8988T (cell line): Measurements from ENCODE around the gene MPDU1.
A peak's percentile ranks its signal among the peaks of the same experiment; 100 is the strongest.

Experiments used
- DNase-seq: peaks from one replicate; pipeline ENCODE4 v3.0.0; 2011

The MPDU1 gene

DNA sequence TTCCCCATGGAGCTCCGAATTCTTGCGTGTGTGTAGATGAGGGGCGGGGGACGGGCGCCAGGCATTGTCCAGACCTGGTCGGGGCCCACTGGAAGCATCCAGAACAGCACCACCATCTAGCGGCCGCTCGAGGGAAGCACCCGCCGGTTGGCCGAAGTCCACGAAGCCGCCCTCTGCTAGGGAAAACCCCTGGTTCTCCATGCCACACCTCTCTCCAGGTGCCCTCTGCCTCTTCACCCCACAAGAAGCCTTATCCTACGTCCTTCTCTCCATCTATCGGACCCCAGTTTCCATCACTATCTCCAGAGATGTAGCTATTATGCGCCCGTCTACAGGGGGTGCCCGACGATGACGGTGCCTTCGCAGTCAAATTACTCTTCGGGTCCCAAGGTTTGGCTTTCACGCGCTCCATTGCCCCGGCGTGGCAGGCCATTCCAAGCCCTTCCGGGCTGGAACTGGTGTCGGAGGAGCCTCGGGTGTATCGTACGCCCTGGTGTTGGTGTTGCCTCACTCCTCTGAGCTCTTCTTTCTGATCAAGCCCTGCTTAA, 22.6 kb upstream of the MPDU1 start:
- DNase-seq, result peak; percentile 73

DNA sequence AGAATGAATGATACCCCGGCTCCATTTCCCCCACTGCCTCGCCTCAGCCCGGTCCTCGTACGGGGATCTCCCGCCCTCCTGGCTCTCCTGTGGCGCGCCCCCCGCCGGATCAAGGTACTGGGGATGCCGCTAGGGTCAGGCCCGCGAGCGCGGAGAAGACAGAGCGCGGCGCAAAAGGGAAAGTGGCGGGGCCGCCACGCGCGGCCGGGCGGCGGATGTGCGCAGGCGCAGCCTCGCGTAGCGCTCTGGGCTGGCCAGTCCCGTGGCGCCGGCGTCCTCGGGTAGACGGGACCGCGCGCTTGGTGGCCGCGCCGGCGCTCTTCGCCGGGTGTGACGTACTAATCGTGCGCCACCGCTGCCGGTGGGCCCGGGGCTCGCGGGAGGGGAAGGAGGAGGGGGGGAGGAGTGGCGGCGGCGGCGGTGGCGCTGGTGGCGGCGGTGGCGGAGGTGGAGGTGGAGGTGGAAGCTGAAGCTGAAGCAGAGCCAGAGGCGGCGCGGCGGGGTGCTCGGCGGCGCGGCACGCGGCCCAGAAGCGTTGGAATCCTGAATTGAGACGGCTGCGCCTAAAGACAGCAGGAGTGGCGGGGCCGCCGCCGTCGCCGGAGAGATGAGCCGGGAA, 22.0 kb upstream of the MPDU1 start, which contains the start of gene SENP3:
Gene SENP3, plus strand, starts transcription at position 331 of the 619 bp plus-strand sequence. CDS start 1,158 bp downstream, outside the sequence.
- peak; percentile 95 for DNase-seq

DNA sequence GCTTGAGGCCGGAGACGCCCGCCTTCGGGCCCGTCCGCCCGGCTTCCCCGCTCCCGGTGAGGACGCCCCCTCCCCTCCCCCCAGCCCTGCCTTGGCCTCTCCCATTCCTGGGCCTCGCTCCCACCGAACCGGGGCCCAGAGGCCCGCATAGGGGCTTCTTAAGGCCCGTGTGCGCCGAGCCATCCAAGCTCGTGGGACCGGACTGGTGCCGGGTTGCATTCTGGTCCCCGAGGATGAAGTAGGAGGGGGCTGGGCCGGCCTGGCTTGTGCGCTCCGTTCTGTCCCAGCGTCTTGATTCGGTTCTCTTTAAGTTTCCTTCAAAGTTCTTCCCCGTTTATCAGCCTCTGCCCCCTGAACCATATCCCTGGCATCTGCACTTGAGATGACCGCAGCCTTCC, 21.4 kb upstream of the MPDU1 start:
- no peak for DNase-seq

DNA sequence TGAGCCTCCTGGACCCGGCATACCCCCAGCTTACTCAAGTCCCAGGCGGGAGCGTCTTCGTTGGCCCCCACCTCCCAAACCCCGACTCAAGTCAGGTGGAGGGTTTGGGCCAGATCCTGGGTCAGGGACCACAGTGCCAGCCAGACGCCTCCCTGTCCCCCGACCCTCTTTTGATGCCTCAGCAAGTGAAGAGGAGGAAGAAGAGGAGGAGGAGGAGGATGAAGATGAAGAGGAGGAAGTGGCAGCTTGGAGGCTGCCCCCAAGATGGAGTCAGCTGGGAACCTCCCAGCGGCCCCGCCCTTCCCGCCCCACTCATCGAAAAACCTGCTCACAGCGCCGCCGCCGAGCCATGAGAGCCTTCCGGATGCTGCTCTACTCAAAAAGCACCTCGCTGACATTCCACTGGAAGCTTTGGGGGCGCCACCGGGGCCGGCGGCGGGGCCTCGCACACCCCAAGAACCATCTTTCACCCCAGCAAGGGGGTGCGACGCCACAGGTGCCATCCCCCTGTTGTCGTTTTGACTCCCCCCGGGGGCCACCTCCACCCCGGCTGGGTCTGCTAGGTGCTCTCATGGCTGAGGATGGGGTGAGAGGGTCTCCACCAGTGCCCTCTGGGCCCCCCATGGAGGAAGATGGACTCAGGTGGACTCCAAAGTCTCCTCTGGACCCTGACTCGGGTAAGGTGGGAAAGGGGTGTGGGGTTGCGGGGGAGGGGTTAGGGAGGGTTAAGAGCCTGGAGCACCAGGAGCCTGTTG, 20.4 kb upstream of the MPDU1 start:
- DNase-seq, result no peak

DNA sequence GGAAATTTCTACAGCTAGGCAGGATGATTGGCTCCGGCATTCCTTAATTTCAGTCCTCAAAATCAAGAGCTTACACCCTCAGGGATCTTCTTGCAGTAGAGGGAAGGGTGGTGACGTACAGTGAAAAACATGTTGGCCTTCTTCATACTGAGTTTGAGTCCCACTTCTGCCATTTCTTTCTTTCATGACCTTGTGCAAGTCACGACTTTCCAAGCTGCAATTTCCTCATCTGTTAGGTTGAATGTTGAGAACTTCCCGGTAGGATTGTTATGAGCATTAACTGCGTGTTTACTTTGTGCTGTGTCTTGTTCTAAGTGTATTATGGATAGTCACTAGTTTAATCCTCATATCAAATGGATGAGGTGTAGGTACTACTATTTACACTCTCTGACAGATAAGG, 14.1 kb upstream of the MPDU1 start:
- DNase-seq, result no peak

DNA sequence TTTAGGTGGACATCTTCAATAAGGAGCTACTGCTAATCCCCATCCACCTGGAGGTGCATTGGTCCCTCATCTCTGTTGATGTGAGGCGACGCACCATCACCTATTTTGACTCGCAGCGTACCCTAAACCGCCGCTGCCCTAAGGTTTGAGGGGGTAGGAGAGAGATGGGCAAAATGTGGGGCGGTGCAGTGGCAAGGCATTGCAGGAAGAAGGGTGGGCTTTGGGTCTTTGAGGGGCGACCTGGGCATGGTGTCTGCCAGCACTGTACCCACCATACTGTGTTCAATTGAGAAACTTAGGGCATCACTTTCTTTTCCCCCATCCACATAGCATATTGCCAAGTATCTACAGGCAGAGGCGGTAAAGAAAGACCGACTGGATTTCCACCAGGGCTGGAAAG, 13.3 kb upstream of the MPDU1 start:
- DNase-seq, result no peak

DNA sequence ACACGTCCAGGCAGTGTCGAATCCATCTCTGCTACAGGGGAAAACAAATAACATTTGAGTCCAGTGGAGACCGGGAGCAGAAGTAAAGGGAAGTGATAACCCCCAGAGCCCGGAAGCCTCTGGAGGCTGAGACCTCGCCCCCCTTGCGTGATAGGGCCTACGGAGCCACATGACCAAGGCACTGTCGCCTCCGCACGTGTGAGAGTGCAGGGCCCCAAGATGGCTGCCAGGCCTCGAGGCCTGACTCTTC, 11.4 kb upstream of the MPDU1 start:
- DNase-seq, result no peak

DNA sequence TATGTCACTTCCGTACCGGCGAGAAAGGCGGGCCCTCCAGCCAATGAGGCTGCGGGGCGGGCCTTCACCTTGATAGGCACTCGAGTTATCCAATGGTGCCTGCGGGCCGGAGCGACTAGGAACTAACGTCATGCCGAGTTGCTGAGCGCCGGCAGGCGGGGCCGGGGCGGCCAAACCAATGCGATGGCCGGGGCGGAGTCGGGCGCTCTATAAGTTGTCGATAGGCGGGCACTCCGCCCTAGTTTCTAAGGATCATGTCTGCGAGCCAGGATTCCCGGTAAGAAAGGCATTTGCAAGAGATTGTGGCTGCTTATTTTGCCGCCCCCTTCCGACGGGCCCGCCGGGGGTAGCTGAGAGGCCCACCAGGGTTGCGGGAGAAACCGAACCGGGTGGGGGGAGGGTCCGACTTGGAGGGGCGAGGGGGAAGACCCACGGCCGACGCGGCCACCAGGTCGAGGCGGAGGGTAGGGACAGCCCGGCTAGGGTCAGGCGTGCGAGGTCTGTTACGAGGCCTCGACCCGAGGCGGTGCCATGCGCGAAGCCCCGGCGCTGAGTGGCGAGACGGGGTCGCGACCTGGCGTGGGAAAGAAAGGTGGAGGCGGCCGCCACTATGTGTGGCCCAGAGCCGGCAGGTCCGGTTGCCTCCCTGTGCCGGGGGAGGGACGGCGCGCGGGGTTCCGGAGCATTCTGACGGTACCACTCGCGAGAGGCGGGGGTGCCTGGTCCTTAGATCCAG, 10.9 kb upstream of the MPDU1 start:
- DNase-seq, result peak; percentile 91

DNA sequence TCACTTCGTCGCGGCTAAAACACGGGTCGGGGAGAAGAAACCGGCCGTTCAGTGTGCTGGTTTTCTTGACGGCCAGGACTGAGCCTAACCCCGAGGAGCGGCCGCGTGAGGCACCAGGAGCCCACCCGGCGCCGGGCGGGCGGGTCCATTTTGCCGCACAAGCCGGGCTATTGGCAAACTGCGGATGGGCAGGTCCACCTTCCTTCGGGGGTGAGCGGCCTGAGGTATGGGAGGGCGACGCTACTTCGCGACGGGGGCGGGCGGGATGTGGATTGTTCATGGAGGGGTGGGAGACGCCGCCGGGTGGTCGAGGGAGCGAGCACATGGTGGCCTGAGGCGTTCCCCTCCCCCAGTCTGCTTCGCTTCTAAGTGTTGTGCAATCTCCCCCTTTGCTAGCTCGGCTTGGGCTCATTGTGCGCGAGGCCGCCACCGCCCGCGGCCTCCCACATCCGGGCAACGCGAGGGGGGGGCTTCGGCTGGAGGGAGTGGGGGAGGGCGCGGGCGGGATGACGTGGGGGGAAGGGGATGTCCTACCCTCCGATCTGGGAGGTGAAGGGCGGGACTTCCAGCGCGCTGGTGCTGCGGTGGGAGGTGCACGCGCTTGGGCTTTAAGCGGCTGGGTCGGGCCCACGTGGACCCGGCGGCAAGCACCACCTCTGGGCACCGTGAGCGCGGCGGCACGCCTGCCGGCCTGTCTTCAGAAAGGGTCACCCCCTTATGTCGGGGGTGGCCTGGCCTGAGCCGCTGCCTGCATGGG, 10.2 kb upstream of the MPDU1 start:
- DNase-seq, result peak; percentile 77

DNA sequence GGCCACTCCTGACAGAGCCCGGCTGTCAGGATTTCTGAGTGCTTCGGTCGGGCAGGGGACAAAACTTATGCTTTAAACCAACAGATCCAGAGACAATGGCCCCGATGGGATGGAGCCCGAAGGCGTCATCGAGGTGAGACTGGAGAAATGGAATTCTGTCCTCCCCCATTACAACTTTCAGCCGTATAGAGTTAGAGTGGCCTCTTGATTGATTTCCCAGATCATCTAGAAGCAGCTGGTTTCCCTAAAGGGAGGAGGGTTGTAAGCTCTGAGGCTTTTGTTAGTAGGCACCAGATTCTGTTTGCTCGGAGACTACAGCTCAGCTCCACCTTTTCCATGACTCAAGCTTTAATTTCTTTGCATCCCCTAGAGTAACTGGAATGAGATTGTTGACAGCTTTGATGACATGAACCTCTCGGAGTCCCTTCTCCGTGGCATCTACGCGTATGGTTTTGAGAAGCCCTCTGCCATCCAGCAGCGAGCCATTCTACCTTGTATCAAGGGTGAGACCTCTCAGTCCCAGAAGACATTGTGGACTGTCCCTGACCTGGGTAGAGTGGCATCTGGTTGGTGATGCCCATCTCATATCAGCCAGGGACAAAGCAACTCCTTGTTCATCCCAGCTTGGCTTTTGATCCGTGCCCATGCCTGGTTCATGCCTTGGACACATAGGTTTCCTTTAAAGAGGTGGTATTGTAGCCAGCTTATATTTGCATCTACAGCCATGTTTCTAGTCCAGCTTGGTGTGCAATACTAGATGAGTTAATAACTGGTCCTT, 9.3 kb upstream of the MPDU1 start:
- no peak for DNase-seq

DNA sequence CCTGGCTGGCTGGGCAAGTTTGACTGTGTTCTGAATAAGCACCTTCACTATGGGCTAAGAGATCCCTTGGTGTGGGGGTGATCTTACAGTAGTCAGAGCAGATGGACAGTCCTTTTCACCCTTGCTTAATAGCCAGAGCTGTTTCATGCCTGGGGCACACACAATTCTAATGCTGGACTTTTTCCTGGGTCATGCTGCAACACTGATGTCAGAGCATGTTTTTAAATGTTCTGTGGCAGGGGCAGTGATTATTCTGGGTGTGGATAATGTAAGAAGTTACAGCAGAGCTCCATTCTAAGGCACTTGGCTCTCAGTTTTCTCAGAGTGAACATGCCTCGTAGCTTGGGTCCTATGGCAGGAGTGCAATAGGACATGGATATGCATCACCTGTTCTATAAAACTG, 8.2 kb upstream of the MPDU1 start:
- DNase-seq, result no peak

DNA sequence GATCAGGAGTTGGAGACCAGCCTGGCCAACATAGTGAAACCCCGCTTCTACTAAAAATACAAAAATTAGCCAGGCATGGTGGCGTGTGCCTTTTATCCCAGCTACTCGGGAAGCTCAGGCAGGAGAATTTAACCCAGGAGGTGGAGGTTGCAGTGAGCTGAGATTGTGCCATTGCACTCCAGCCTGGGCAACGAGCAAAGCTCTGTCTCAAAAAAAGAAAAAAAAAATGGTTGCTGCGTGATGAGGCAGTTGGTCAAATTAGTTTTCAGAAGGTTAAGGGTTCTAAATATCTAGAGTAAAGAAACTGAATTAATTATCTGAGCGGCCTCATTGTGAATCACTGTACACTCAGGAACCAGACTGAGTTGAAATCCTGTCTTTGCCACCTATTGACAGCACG, 7.7 kb upstream of the MPDU1 start:
- no peak for DNase-seq

DNA sequence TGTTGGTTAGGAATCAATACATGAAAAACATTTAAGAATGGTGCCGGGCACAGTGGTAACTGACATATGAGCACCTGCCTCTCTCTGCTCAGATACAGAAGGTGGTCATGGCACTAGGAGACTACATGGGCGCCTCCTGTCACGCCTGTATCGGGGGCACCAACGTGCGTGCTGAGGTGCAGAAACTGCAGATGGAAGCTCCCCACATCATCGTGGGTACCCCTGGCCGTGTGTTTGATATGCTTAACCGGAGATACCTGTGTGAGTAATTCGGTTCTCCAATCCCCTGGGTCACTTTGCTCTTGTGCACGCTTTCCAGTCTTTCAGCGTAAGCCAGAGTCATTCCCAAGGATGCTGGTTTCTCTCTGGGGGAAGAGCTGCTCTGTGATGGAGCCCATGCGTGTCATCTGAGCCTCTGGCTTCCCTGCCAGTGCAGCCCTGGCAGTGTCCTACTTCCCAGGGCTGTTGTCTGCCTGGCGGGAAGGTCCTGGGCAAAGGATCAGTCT, 7.2 kb upstream of the MPDU1 start:
- DNase-seq, result no peak

DNA sequence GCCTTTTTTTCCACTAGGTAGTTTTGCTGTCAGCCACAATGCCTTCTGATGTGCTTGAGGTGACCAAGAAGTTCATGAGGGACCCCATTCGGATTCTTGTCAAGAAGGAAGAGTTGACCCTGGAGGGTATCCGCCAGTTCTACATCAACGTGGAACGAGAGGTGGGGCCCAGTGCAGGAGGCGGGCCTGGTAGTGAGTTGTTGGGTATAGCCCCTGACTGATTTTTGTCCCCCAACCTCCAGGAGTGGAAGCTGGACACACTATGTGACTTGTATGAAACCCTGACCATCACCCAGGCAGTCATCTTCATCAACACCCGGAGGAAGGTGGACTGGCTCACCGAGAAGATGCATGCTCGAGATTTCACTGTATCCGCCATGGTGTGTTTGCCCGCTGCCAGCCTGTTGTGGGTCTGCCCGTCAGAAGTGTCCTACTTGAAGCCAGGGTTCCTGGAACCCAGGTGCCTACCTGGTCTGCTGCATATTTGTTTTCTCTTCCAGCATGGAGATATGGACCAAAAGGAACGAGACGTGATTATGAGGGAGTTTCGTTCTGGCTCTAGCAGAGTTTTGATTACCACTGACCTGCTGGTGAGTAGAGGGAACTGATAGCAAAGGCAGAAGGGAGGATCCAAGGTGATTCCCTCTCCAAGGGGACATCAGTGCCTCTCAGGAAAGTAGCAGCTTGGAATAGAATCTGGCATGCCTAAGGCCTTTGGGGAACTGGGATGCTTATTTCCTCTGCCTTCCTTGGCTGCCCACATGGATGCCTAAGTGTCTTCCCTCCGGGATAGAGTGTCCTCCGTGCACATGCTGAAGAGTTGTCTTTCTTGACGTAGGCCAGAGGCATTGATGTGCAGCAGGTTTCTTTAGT, 6.1 kb upstream of the MPDU1 start:
- DNase-seq, result no peak

DNA sequence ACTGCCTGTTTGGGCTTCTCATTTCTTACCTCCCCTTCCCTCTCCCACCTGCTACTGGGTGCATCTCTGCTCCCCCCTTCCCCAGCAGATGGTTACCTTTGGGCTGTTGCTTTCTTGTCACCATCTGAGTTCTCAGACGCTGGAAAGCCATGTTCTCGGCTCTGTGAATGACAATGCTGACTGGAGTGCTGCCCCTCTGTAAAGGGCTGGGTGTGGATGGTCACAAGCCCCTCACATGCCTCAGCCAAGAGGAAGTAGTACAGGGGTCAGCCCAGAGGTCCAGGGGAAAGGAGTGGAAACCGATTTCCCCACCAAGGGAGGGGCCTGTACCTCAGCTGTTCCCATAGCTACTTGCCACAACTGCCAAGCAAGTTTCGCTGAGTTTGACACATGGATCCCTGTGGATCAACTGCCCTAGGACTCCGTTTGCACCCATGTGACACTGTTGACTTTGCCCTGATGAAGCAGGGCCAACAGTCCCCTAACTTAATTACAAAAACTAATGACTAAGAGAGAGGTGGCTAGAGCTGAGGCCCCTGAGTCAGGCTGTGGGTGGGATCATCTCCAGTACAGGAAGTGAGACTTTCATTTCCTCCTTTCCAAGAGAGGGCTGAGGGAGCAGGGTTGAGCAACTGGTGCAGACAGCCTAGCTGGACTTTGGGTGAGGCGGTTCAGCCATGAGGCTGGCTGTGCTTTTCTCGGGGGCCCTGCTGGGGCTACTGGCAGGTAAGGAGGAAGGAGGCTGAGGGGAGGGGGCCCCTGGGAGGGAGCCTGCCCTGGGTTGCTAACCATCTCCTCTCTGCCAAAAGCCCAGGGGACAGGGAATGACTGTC, 4.4 kb upstream of the MPDU1 start, which contains the start of gene CD68:
Gene CD68, plus strand, starts transcription at position 638 of the 833 bp plus-strand sequence. Its CDS starts 40 bp downstream, at position 678.
- DNase-seq, result peak; percentile 81

DNA sequence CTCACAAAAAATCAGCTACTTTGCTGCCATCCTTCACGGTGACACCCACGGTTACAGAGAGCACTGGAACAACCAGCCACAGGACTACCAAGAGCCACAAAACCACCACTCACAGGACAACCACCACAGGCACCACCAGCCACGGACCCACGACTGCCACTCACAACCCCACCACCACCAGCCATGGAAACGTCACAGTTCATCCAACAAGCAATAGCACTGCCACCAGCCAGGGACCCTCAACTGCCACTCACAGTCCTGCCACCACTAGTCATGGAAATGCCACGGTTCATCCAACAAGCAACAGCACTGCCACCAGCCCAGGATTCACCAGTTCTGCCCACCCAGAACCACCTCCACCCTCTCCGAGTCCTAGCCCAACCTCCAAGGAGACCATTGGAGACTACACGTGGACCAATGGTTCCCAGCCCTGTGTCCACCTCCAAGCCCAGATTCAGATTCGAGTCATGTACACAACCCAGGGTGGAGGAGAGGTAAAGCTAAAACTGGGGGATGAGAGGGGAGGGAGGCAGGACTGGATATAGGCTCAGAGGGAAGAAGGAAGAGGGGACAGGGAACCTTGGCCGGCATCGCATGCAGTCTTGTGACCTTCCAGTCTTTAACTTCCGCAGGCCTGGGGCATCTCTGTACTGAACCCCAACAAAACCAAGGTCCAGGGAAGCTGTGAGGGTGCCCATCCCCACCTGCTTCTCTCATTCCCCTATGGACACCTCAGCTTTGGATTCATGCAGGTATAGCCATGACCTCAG, 3.6 kb upstream of the MPDU1 start:
- DNase-seq, result no peak

DNA sequence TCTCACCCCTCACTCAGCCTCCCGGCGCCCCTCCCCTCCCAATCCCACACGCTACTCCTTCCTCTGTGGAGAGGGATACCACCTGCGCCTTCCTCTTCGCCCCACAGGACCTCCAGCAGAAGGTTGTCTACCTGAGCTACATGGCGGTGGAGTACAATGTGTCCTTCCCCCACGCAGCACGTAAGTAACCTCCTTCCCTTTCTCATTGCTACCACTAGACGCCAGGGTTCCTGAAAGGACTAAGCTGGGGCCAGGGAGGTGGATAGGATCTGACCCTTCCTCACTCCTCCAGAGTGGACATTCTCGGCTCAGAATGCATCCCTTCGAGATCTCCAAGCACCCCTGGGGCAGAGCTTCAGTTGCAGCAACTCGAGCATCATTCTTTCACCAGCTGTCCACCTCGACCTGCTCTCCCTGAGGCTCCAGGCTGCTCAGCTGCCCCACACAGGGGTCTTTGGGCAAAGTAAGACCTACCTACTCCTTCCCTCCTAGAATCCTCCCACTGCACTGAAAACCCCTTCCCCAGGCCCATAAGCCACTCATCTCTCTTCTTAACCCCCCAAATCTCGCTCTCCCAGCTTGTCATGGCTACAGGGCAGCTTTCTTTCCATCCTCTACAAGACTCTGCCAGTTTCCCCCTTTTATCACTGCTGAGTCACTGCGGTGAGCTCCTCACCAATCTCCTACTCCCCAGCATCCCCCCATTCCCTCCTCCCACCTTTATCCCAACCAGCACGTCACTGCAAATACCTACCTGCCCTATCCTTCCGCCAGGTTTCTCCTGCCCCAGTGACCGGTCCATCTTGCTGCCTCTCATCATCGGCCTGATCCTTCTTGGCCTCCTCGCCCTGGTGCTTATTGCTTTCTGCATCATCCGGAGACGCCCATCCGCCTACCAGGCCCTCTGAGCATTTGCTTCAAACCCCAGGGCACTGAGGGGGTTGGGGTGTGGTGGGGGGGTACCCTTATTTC, 2.8 kb upstream of the MPDU1 start:
- DNase-seq, result no peak
